Measurements from ENCODE around the gene SLC28A3. TPM values are rescaled to one million over a fixed set of nuclear protein-coding genes. Genes with fewer than 3 reads are reported as not detected.
"Not testable (repeated sequence)": the region's sequence is repeated elsewhere in the genome, so short reads cannot be mapped to it uniquely, and the experiment has no call there.

The SLC28A3 gene
- polyA plus RNA-seq, 3 donors from 2014 or later: 0.28 TPM; not detected in 2

- Mint-ChIP-seq H3K9me3 (peaks cover 0 to 11% (median 4%) of the 10 kb centered on the region in 6 donors), H3K4me1 (peaks cover 86 to 88% of the 10 kb centered on the region in 2 donors), H3K27ac (peak overlapping the region; percentile 72 to 86 (median 82)), H3K36me3 (peaks cover 0 to 14% (median 5%) of the 10 kb centered on the region in 3 donors), H3K27me3 (ENCODE audit: low read depth in 3 of 3) (peaks cover 0 to 10% (median 1%) of the 10 kb centered on the region in 3 donors), H3K4me3 (peak overlapping the region in 2 of 5 donors; percentile 11 to 42)
- DNase-seq: no peak
Measured at GRCh38 chr9:84368601-84369000, 28.0 kb upstream of the SLC28A3 start.

- H3K4me1 Mint-ChIP-seq: peaks cover 80% of the 10 kb centered on the region in 2 donors
- H3K36me3 Mint-ChIP-seq: peaks cover 0 to 14% (median 5%) of the 10 kb centered on the region in 3 donors
- H3K9me3 Mint-ChIP-seq: peaks cover 0 to 11% (median 4%) of the 10 kb centered on the region in 6 donors
- H3K27ac Mint-ChIP-seq: peak overlapping the region; percentile 72 to 86 (median 82)
- not testable (repeated sequence) for H3K27me3 Mint-ChIP-seq (ENCODE audit: low read depth in 3 of 3); DNase-seq
- peak overlapping the region in 3 of 5 donors; percentile 0 to 24 (median 8) for H3K4me3 Mint-ChIP-seq
Measured at GRCh38 chr9:84367726-84368125, 27.2 kb upstream of the SLC28A3 start.

- H3K4me1 Mint-ChIP-seq: peaks cover 69 to 70% of the 10 kb centered on the region in 2 donors
Measured at GRCh38 chr9:84366683-84367082, 26.1 kb upstream of the SLC28A3 start.

GRCh38 chr9:84364894-84365490 lies 24.4 kb upstream of the SLC28A3 start:
- peak overlapping the region in 5 of 6 donors; percentile 37 to 77 (median 50) for H3K27ac Mint-ChIP-seq
- H3K4me3 Mint-ChIP-seq: peak overlapping the region in 3 of 5 donors; percentile 33 to 54 (median 35)
- H3K36me3 Mint-ChIP-seq, DNase-seq: not testable (repeated sequence)
- H3K4me1 Mint-ChIP-seq: peaks cover 53 to 54% of the 10 kb centered on the region in 2 donors
- peaks cover 3 to 10% (median 5%) of the 10 kb centered on the region in 3 donors for H3K27me3 Mint-ChIP-seq (ENCODE audit: low read depth in 3 of 3)
- H3K9me3 Mint-ChIP-seq: peaks cover 0 to 11% (median 4%) of the 10 kb centered on the region in 6 donors

More at GRCh38 chr9:84366683-84367082, 26.1 kb upstream of the SLC28A3 start:
- H3K27me3 Mint-ChIP-seq (ENCODE audit: low read depth in 3 of 3): peaks cover 1 to 10% (median 5%) of the 10 kb centered on the region in 3 donors
- H3K9me3 Mint-ChIP-seq: peaks cover 0 to 11% (median 4%) of the 10 kb centered on the region in 6 donors
- peaks cover 0 to 14% (median 5%) of the 10 kb centered on the region in 3 donors for H3K36me3 Mint-ChIP-seq
- peak overlapping the region; percentile 72 to 88 (median 82) for H3K27ac Mint-ChIP-seq
- peak; percentile 9 to 22 (median 16) for DNase-seq
- peak overlapping the region; percentile 24 to 82 (median 52) for H3K4me3 Mint-ChIP-seq

- Mint-ChIP-seq H3K4me1 (peaks cover 21 to 22% of the 10 kb centered on the region in 2 donors), H3K27me3 (ENCODE audit: low read depth in 3 of 3) (peaks cover 5 to 7% (median 6%) of the 10 kb centered on the region in 3 donors), H3K4me3 (no peak overlapping the region), H3K27ac (no peak overlapping the region), H3K36me3 (peaks cover 0 to 10% (median 5%) of the 10 kb centered on the region in 3 donors), H3K9me3 (peaks cover 0 to 11% (median 4%) of the 10 kb centered on the region in 6 donors)
- no peak for DNase-seq
Measured at GRCh38 chr9:84361645-84362044, 21.1 kb upstream of the SLC28A3 start.

- no peaks in the 10 kb centered on the region for H3K9me3 Mint-ChIP-seq
- H3K27me3 Mint-ChIP-seq (ENCODE audit: low read depth in 3 of 3): peaks cover 0 to 6% (median 5%) of the 10 kb centered on the region in 3 donors
- no peak overlapping the region for H3K27ac Mint-ChIP-seq
- no peaks in the 10 kb centered on the region for H3K36me3 Mint-ChIP-seq
- peaks cover 0 to 2% of the 10 kb centered on the region in 2 donors for H3K4me1 Mint-ChIP-seq
- H3K4me3 Mint-ChIP-seq: no peak overlapping the region
- no peak for DNase-seq
Measured at GRCh38 chr9:84357275-84357674, 16.7 kb upstream of the SLC28A3 start.

- Mint-ChIP-seq H3K4me1 (peaks cover 0 to 2% of the 10 kb centered on the region in 2 donors), H3K4me3 (no peak overlapping the region), H3K9me3 (no peaks in the 10 kb centered on the region), H3K36me3 (no peaks in the 10 kb centered on the region), H3K27ac (peak overlapping the region in 1 of 6 donors; percentile 42), H3K27me3 (ENCODE audit: low read depth in 3 of 3) (peaks cover 0 to 3% (median 3%) of the 10 kb centered on the region in 3 donors)
- DNase-seq: no peak
Measured at GRCh38 chr9:84354035-84354434, 13.5 kb upstream of the SLC28A3 start.

GRCh38 chr9:84349671-84350070 lies 9.1 kb upstream of the SLC28A3 start:
- H3K4me1 Mint-ChIP-seq: no peaks in the 10 kb centered on the region
- H3K27me3 Mint-ChIP-seq (ENCODE audit: low read depth in 3 of 3): peaks cover 0 to 6% (median 0%) of the 10 kb centered on the region in 3 donors
- H3K36me3 Mint-ChIP-seq: no peaks in the 10 kb centered on the region
- no peaks in the 10 kb centered on the region for H3K9me3 Mint-ChIP-seq
- H3K4me3 Mint-ChIP-seq: no peak overlapping the region
- no peak overlapping the region for H3K27ac Mint-ChIP-seq
- DNase-seq: no peak

GRCh38 chr9:84343111-84343521 lies 2.6 kb upstream of the SLC28A3 start:
- Mint-ChIP-seq H3K4me3 (no peak overlapping the region), H3K9me3 (no peaks in the 10 kb centered on the region), H3K4me1 (peaks cover 7 to 11% of the 10 kb centered on the region in 2 donors), H3K36me3 (no peaks in the 10 kb centered on the region), H3K27me3 (ENCODE audit: low read depth in 3 of 3) (peaks cover 0 to 3% (median 0%) of the 10 kb centered on the region in 3 donors), H3K27ac (peak overlapping the region in 2 of 6 donors; percentile 55 to 62)
- no peak for DNase-seq

- H3K27me3 Mint-ChIP-seq (ENCODE audit: low read depth in 3 of 3): peaks cover 0 to 2% (median under 1%) of the 10 kb centered on the region in 3 donors
- H3K4me3 Mint-ChIP-seq: no peak overlapping the region
- no peak overlapping the region for H3K27ac Mint-ChIP-seq
- peaks cover 7 to 11% of the 10 kb centered on the region in 2 donors for H3K4me1 Mint-ChIP-seq
- H3K36me3 Mint-ChIP-seq: no peaks in the 10 kb centered on the region
- H3K9me3 Mint-ChIP-seq: no peaks in the 10 kb centered on the region
- no peak for DNase-seq
Measured at GRCh38 chr9:84339962-84340361, 596 bp downstream of the SLC28A3 start.

GRCh38 chr9:84339503-84339902 lies 1.1 kb downstream of the SLC28A3 start:
- H3K36me3 Mint-ChIP-seq: no peaks in the 10 kb centered on the region
- H3K4me3 Mint-ChIP-seq: no peak overlapping the region
- DNase-seq: no peak
- H3K4me1 Mint-ChIP-seq: peaks cover 7 to 11% of the 10 kb centered on the region in 2 donors
- H3K9me3 Mint-ChIP-seq: no peaks in the 10 kb centered on the region
- peaks cover 0 to 2% (median 0%) of the 10 kb centered on the region in 3 donors for H3K27me3 Mint-ChIP-seq (ENCODE audit: low read depth in 3 of 3)
- H3K27ac Mint-ChIP-seq: no peak overlapping the region

GRCh38 chr9:84338792-84339191 lies 1.8 kb downstream of the SLC28A3 start:
- Mint-ChIP-seq H3K9me3 (no peaks in the 10 kb centered on the region), H3K27me3 (ENCODE audit: low read depth in 3 of 3) (peaks cover 0 to 2% (median 0%) of the 10 kb centered on the region in 3 donors), H3K27ac (peak overlapping the region in 1 of 6 donors; percentile 23), H3K4me1 (peaks cover 7 to 11% of the 10 kb centered on the region in 2 donors), H3K36me3 (no peaks in the 10 kb centered on the region), H3K4me3 (no peak overlapping the region)
- DNase-seq: no peak

GRCh38 chr9:84337252-84337651 lies 3.3 kb downstream of the SLC28A3 start:
- no peaks in the 10 kb centered on the region for H3K9me3 Mint-ChIP-seq
- H3K4me1 Mint-ChIP-seq: peaks cover 0 to 2% of the 10 kb centered on the region in 2 donors
- DNase-seq: no peak
- no peaks in the 10 kb centered on the region for H3K36me3 Mint-ChIP-seq
- no peak overlapping the region for H3K27ac Mint-ChIP-seq
- H3K27me3 Mint-ChIP-seq (ENCODE audit: low read depth in 3 of 3): peaks cover 0 to 2% (median 0%) of the 10 kb centered on the region in 3 donors
- no peak overlapping the region for H3K4me3 Mint-ChIP-seq

- no peak overlapping the region for H3K27ac Mint-ChIP-seq
- no peaks in the 10 kb centered on the region for H3K4me1 Mint-ChIP-seq
- H3K36me3 Mint-ChIP-seq: peaks cover 0 to 8% (median 3%) of the 10 kb centered on the region in 3 donors
- H3K27me3 Mint-ChIP-seq (ENCODE audit: low read depth in 3 of 3): peaks cover 0 to 2% (median 0%) of the 10 kb centered on the region in 3 donors
- H3K9me3 Mint-ChIP-seq: peaks cover 0 to 10% (median 8%) of the 10 kb centered on the region in 6 donors
- no peak overlapping the region for H3K4me3 Mint-ChIP-seq
- no peak for DNase-seq
Measured at GRCh38 chr9:84331119-84331809, 9.3 kb downstream of the SLC28A3 start.
